Skeletal muscle satellite cell (primary cell): ENCODE results near the gene C2CD3. TPM values are rescaled to one million over a fixed set of nuclear protein-coding genes. Genes with fewer than 3 reads are reported as not detected.

Source experiments
- H3K27me3 ChIP-seq: 2 replicates; pipeline ENCODE4 v1.7.0; 2013; ENCODE audit warnings: low read length; ENCODE audit not compliant: control insufficient read depth, insufficient read depth
- H3K36me3 ChIP-seq: 2 replicates; pipeline ENCODE4 v1.7.0; 2013; ENCODE audit warnings: mild to moderate bottlenecking, control low read depth, low read length; ENCODE audit not compliant: insufficient read depth
- H3K4me1 ChIP-seq: 2 replicates; pipeline ENCODE4 v1.7.0; 2013; ENCODE audit warnings: low read length; ENCODE audit not compliant: control insufficient read depth, insufficient read depth
- H3K4me2 ChIP-seq: 2 replicates; pipeline ENCODE4 v1.7.0; 2013; ENCODE audit warnings: mild to moderate bottlenecking, low read length
- H3K4me3 ChIP-seq: 2 replicates; pipeline ENCODE4 v1.7.0; 2013; ENCODE audit warnings: low read length
- H3K9ac ChIP-seq: 2 replicates; pipeline ENCODE4 v1.7.0; 2013; ENCODE audit warnings: mild to moderate bottlenecking, low read depth, low read length, moderate library complexity
- H3K9me3 ChIP-seq: replicated peaks from 2 replicates; pipeline ENCODE4 v1.7.0; 2013; ENCODE audit warnings: mild to moderate bottlenecking, control low read depth, low read length
- small RNA-seq: library from RNA; depleted of rRNA; stranded (forward); fragments of <200 nt; gene quantifications from one replicate; pipeline ENCODE3, GENCODE V24; 2012

The C2CD3 gene

DNA sequence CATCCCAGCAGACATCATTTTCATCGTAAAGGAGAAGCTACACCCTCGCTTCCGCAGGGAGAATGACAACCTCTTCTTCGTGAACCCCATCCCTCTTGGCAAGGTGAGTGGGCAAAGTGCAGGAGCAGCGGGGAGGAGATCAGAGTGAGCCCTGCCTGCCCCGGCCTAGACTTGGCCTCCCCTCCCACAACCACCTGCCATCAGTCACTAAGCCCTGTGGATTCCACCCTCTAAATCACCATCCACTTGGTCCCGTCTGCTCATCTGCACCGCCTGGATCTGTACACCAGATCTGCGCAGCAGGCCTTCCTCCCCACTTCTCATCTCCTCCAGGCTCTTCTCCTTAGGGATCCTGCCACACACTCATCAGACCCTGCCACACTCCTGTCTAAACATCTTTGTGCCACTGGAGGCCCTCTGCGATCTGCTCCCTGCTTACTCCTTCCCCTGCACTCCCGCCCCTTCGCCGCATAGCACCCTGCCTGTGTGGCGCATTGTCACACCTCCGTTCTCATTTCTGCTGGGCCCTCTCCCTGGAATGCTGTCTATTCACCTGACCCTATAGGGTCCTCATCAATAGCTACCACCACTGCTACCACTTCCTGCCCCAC lies 202.3 kb downstream of the C2CD3 start:
- H3K4me2 ChIP-seq, result no peak overlapping the region
- no peaks in the 10 kb centered on the region for H3K36me3 ChIP-seq
- no peaks in the 10 kb centered on the region for H3K4me1 ChIP-seq
- peaks cover 11% of the 10 kb centered on the region for H3K27me3 ChIP-seq
- no peak overlapping the region for H3K9ac ChIP-seq
- no peaks in the 10 kb centered on the region for H3K9me3 ChIP-seq
- H3K4me3 ChIP-seq, result no peak overlapping the region

DNA sequence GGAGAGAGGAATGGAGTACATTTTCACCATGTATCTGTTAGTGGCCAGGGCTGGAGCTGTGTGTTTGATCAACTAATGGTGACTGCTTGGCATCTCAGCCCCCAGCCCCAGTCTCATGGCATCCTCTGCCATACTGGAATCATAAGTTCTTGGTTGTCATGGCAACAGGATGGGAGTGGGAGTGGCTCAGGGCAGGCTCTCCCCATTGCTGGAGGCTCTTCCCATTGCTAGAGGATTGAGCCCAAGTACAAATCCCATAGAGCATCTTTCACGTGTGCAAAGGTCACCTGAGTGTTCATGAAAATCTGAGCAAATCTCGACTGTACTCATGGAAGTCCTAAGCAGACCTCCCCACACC lies 205.1 kb downstream of the C2CD3 start:
- no peaks in the 10 kb centered on the region for H3K9me3 ChIP-seq
- H3K4me3 ChIP-seq, result no peak overlapping the region
- peaks cover 11% of the 10 kb centered on the region for H3K27me3 ChIP-seq
- no peak overlapping the region for H3K4me2 ChIP-seq
- H3K36me3 ChIP-seq, result no peaks in the 10 kb centered on the region
- H3K9ac ChIP-seq, result no peak overlapping the region
- H3K4me1 ChIP-seq, result no peaks in the 10 kb centered on the region

DNA sequence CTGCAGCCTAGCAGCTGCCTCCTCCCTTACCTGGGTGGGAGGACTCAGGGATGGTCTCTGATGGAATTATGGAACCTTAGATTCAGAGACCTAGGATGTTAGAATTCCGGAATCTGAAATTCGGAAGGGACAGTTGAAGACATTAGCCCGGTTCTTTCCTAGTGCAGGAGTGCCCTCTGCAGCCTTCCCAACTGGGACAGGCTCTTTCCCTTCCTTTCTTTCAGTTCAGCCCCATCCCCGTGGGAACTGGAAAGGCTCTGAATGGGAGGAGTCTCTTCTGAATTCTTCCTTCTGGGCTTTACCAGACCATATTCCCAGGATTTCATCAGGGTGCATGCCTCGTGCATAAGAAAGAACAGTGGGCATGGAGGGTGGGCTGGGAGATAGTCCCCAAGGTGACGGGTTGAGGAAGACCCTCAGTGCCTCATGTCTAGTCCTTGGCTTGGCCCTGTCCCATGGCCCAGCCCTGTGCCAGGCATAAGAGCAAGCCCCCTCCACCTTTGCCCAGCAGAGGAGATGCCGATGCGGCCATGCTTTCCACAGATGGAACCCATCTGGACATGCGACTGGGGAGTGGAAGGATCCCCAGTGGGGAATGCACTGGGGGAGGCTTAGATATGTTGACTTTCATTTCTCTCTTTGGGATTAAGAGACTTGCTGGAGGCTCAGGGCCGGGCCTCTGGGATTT lies 205.6 kb downstream of the C2CD3 start:
- Histone ChIP-seq H3K4me1 (no peaks in the 10 kb centered on the region), H3K36me3 (no peaks in the 10 kb centered on the region), H3K27me3 (peaks cover 11% of the 10 kb centered on the region), H3K9me3 (no peaks in the 10 kb centered on the region), H3K9ac (no peak overlapping the region), H3K4me3 (no peak overlapping the region), H3K4me2 (no peak overlapping the region)

DNA sequence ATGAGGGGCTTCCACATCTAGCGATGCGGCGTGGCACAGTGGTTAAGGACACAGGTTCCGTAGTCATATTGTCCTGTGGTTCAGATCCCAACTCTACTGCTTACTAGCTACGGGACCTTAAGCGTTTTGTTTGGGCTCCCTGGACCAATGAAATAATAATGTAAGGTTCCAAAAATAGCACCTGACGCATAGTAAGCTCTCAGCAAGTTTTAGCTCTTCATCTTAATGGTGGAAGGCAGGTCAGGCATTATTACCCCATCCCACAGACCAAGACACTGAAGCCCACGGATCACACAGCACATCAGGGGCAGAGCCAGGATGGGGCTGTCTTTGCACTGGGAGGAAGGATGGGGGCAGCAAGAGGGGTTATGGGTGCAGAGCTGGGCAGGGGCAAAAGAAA lies 206.9 kb downstream of the C2CD3 start:
- H3K4me3 ChIP-seq, result no peak overlapping the region
- no peaks in the 10 kb centered on the region for H3K36me3 ChIP-seq
- no peak overlapping the region for H3K4me2 ChIP-seq
- H3K9ac ChIP-seq, result no peak overlapping the region
- H3K27me3 ChIP-seq, result peaks cover 11% of the 10 kb centered on the region
- H3K4me1 ChIP-seq, result no peaks in the 10 kb centered on the region
- H3K9me3 ChIP-seq, result no peaks in the 10 kb centered on the region

Small RNAs within 50 kb of the gene (small RNA-seq; reads per million reads assigned to genes)
- gene AP002392.1, result not detected
